ENCODE results near the gene MT4.

- TF ChIP-seq EP300 (IDR thresholded peaks at IDR 0.05; ENCODE audit: borderline replicate concordance) (no peak), YY1 (IDR thresholded peaks at IDR 0.05; ENCODE audit: low read depth) (no peak), TAF1 (IDR thresholded peaks at IDR 0.05; ENCODE audit: low read depth) (no peak), RAD21 (IDR thresholded peaks at IDR 0.05; ENCODE audit: low read depth) (no peak), NFIC (IDR thresholded peaks at IDR 0.05) (no peak), MAX (IDR thresholded peaks at IDR 0.05) (no peak), EGR1 (IDR thresholded peaks at IDR 0.05) (no peak), TEAD4 (IDR thresholded peaks at IDR 0.05) (no peak), CEBPB (IDR thresholded peaks at IDR 0.05) (no peak), FOXM1 (IDR thresholded peaks at IDR 0.05; ENCODE audit: borderline replicate concordance, low read depth) (no peak), REST (IDR thresholded peaks at IDR 0.05; ENCODE audit: low read depth) (no peak)
Measured at GRCh38 chr16:56549744-56550385, 15.0 kb upstream of the MT4 start.
